Glomerular endothelial cell (primary cell): ENCODE data around the gene TAB2. TPM values are rescaled to one million over a fixed set of nuclear protein-coding genes. Genes with fewer than 3 reads are reported as not detected.

Experiments used
- DNase-seq: peaks from one replicate; pipeline ENCODE4 v3.0.0-alpha.2; 2011; ENCODE audit warnings: low read depth, low spot score; ENCODE audit errors: extremely low read depth
- total RNA-seq: library from RNA; depleted of rRNA; stranded (reverse); fragments of >200 nt; gene quantifications from 2 replicates; pipeline ENCODE4 v1.2.3, GENCODE V29; 2015

TAB2 gene
- total RNA-seq, 1 donor from 2014 or later: 49.8 TPM

DNA sequence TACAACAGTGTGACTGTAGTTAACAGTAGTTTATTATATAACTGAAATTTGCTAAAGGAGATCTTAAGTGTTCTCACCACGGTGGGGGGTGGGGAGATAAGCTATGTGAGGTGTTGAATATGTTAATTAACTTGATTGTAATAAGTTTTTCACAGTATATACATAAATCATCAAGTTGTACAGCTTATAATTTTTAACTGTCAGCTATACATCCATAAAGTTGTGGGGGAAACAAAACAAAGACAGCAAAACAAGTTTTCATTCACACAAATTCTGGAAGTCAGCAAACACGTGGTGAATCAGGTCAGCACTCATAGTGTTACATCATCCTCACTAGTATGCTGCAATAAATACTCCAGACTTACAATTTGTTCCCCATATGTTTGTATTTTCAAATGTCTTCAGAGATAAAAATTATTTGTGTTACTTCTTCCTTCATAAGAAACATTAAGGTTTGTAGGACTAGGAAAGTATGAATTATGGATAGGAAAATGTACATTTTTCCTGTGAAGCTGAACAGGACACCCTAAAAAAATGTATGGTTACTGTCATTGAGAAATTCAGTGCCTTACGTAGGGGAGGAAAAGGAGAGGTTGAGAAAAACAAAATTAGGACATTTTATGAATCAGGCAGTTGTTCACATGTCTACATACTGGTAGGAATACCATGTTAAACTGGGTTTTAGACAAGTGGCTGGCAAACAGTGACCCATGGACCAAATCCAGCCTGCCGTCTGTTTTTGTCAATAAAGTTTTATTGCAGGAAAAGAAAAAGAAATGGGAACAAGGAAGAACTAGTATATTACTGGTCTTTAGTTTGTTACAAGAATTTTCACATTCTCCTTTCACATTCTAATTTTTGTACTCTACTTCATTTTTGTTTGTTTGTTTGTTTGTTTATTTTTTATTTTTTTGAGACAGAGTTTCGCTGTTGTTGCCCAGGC lies 88.6 kb downstream of the TAB2 start:
- no peak for DNase-seq

DNA sequence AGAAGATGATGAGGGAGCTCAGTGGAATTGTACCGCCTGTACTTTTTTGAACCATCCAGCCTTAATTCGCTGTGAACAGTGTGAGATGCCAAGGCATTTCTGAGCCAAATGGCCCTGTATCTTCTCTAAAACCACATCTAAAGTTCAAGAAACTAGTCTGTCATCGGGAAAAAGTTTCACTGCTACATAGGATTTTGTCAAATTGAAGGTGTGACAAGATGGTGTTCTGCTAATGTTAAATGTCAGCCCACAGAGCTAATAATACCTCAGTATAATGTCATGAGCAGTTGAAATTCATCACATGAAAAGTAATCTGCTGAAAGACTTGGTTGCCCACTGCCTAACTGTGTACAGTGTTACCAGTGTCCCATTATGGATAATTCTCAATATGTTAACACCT lies 92.1 kb downstream of the TAB2 start:
- DNase-seq: no peak

DNA sequence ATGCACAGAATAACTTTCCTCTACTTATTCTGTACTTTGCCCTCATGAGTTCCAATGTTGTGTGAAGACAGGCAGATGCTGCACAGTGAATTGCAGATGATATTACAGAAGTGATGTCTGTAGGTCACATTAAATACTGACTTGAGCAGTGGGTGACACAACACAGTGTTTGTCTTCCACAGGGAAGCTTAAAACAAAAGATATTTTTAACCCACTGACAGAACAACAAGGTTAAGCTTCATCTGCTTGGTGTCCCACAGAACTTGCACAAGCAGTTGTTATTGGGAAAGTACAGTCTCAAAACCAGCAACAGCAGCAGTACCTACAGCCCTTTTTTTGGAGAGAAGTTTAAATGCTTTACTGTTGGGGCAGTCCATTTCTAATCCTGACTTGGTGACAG lies 93.0 kb downstream of the TAB2 start:
- no peak for DNase-seq

DNA sequence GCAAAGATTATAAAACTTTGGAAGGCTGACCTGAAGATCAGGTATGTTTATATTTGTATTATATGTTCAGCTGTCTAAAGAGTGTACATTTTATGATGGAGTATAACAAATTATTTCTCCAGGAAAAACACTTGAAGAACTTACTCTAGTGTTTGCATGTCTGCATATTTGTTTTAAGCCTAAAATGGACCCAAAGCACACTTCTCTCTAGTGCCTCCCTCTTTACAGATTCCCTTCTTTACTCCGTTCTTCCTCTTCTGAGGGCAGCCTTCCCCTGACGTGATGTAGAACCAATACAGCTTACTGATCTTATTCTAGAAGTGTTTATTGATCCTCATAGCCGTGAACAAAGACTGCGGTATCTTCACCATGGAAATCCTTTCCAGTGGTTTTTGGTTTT lies 96.5 kb downstream of the TAB2 start:
- DNase-seq: no peak

DNA sequence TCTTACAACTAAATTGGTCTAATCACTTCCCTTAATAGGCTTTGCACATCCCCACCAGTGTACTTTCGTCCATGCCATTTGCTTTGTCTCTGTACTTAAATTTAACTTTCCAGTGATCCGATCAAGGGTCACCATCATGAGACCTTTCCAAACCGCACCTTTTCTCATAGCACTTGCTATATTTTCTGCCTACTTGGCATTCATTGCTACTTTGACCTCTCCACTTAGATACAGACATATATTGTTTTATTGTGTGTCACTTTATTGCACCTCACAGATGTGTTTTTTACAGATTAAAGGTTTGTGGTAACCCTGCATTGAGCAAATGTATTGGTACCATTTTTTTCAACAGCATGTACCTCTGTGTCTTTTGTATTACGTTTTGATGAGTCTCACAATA lies 97.3 kb downstream of the TAB2 start:
- DNase-seq: no peak

DNA sequence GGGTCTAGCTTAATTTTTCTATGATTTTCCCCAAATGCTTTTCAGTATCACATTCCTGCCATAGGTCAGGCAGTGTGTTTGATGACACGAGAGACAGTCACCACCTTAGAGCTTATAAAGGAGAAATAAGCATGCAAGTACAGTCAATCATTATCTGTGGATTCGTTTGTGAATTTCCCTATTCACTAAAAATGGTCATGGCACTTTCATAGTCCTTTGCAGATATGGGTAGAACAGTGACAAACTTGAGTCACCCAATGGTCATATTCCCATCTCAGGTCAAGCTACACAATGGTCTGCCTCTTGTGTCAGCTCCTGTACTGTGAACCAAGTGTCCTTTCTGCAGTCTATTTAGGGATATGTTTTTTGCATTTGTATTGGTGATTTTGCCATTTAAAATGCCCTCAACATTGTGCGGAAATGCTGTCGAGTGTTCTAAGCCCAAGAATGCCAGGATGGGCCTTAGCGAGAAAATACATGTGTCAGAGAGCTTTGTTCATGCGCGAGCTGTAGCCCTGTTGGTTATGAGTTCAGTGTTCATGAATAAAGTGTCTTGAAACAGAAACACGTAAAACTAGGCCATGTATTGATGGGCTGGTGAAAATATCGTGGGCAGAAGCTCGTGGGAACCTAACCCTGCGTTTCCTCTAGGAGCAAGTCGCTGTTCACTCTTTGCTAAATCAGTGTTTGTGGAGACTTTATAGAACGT lies 102.3 kb downstream of the TAB2 start:
- DNase-seq: no peak

DNA sequence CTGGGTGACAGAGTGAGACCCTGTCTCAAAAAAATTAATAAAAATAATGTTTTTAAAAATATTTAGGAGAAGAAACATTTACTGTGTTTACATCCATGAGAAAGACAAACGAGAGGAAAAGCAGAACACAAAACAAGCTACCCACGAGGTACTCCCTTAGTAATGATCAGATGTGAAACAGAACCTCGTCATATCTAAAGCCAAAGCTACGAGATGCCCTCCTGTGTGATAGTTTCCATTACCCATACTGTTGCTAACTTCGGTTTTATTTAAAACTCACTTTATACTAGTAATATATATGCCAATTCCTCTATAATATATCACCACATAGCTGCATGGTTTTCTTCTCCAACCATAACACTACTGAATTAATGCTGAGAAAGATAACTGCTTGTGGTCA lies 103.6 kb downstream of the TAB2 start:
- DNase-seq: no peak

DNA sequence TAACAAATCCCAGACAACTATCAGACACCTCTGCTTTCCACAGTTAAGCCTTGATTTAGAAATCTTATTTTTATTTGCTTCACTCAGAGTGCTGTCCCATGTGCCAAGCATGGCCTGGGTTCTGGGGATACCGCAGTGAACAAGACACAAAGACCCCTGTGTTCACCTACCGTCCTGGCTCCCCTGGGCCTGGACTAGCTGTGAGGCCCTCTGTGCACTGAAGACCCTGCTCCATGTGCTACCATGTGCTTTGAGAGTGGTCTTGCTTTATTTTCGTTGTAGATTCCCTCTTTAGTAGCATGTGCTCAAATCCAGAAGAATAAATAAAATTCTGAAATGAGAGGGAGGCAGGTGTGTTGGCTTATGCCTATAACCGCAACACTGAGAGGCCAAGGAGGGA lies 105.1 kb downstream of the TAB2 start:
- no peak for DNase-seq

DNA sequence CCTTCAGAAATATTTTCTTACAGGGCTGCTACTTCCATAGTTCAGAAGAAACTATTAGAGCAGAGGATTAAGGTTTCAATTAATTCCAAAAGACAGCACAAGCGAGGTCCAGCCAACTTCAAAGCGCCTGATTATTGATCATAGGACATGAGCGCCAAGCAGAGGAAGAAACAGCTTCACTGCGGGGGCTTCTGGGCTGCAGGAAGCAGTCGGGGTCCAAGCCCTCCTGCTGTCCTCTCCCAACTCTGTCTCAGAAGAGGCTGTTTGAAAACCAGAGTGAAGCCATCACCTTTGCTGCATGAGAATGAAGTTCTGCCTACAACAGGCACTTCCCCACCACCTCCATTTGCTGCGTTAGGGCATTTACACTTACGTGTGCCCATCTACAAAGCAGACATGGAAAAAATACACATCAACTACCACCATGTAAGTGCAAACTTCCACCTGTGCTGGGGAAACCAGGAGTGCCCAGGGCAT lies 106.5 kb downstream of the TAB2 start:
- DNase-seq: no peak

DNA sequence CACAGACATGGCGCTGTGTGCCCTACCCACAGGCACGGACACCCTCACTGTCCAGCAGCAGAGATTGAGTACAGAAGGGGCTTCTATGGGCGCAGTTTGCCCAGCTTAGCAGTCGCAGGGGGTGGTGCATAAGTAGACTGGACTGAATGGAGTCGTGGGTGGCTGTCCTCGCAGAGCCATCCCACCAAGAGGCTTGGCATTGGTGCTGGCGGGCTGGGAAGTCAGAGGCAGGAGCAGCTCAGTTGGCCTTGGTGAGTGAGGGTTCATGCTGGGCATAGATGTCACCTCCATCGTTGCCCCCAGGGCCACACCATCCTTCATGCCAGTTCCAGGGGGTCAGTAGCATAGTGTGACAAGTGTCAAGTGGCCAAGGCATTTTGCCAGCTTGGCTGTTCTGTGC lies 107.7 kb downstream of the TAB2 start:
- DNase-seq: no peak

DNA sequence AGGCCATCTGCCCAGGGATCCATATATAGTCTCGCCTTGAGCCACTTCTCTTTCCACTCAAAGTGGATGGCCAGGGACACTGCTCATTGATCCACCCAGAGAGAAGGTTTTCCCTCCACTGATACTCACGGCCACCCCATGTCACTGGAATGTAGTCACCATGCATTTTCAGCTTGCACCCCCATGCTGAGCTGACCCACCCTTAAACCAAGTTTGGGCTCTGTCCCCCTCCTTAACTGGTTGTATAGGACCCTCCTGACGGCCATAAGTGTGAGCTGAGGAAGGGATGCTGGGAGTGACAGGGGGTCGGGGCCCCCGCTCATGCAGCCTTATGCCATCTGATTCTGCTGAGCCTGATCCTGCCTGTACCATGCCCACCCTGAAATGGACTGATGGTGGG lies 108.2 kb downstream of the TAB2 start:
- no peak for DNase-seq

DNA sequence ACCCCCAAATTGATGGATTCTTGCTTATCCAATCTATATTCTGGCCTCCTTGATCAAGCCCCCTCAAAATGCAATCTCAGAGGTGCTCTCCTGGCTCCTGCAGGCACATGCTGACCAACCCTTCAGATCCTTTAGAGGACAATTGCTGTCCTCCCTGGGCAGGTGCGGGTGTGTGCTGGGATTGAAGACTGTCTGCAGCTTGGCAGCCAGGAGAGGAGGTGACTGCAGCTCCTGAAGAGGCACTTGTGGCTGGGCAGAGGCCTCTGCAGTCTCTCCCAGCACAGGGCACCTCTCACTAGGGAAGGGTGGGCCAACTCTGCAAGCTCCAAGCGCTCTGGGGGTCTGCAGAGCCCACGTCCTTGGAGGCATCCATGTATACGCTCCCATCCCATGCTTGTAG lies 111.1 kb downstream of the TAB2 start:
- DNase-seq: no peak

DNA sequence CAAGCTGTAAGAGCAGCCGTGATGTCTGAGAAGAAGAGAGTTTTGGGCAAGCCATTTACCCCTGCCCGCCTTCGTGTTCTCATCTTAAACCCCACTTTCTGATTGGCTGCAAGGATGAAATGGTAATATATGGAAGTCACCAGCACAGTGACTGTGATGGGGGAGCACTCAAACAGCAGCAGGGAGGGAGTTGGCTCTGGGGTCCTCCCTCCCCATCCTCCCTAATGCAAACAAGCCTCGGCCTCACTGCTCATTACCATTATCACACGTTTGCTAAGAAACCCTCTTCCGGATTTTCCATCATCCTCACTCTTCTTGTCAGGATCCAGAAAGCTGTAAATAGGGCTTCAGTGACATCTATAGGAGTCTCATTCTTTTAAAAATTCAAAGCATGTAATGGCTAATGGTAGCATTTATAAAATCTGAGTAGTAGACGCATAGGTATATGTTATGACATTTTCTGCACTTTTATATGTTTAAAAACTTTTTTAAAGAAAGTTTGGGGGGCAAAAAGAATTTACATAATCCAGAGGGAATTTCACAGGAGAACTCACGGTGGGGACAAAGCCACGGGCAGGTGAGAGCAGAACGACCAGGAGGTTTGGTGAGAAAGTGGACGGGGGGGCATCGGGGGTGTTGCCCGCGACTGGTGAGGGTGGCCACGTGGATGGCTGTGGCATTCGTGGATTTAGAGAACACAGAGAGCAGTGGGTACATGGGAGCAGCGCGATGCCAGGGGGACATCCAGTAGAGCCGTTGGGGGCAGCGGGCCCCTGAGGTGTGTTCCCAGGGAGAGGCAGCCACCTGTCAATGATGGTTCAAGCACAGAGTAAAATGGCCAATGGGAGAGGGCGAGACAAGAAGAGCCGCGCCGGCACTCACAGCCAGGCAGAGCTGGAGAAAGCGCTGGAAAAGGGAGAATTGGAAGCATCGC lies 112.2 kb downstream of the TAB2 start:
- no peak for DNase-seq

DNA sequence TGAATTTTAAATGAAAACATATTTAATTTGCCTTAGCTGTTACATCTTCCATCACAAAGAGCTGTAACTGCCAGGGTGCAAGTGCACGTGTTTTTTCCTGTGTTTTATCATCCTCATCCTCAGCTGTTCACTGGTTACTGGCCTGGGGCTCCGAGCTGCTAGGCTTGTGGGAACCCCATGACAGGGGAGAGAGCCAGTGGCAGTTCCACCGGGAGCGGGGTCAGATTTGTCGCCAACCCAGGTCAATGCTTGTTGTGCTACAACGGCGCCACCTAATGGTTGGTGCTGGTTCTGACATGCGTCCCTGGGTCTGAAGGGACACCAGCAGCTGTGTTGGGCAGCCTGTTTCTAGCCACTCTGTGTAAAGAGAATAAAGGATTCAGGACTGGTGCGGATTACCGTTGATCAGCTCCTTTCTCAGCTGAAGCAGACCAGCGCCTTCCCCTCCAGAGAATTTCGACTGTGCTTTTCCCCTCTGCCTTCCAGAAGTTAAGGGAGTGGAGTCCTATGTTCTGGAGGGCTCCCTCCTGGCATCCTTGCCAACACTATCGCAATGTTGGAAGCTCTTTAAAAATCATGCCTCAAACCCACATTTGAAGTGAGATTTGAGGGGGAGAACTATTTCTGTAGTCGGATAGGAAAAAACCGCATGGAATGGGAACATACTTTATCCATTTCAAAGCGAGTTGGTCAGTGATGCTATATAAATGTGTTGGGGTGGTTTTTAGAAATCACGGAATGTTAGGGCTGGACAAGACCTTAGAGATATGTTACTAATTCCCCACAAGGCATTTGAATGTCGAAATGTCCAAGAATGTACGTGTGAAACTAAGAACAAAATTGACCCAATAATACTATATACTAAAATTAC lies 114.6 kb downstream of the TAB2 start:
- peak; percentile 39 for DNase-seq

DNA sequence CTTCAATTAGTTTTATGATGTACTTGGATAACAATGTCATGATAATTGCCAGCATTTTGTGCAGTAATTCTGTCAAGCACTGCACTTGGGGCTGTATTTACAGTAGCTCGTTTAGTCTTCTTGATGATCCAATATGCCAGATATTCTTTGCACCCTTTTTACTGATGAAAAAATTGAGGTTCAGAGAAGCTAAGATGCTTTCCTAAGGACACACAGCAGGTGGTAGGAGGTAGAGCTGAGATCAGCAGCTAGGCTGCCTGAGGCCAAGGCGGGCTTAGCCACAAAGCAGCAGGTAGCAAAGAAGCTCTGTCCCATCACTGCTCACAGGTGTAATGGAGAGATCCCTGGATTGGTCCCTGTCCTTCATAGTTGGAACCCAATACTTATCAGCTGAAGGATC lies 115.9 kb downstream of the TAB2 start:
- no peak for DNase-seq

DNA sequence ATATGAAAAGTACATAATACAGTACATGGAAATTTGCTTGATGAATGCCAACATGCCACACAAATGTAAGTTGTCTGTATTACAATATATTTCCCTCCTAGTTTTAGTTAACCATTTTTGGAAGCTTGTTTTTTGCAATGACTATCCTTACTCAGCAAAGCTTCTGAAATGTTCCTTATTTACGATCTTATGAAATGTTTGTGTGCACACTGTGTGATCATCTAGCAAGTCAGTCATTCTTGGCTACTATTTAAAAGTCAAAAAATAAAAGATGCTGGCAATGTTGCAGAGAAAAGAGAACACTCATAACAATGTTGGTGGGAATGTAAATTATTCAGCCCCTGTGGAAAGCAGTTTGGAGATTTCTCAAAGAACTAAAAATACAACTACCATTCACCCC lies 116.4 kb downstream of the TAB2 start:
- DNase-seq: no peak

DNA sequence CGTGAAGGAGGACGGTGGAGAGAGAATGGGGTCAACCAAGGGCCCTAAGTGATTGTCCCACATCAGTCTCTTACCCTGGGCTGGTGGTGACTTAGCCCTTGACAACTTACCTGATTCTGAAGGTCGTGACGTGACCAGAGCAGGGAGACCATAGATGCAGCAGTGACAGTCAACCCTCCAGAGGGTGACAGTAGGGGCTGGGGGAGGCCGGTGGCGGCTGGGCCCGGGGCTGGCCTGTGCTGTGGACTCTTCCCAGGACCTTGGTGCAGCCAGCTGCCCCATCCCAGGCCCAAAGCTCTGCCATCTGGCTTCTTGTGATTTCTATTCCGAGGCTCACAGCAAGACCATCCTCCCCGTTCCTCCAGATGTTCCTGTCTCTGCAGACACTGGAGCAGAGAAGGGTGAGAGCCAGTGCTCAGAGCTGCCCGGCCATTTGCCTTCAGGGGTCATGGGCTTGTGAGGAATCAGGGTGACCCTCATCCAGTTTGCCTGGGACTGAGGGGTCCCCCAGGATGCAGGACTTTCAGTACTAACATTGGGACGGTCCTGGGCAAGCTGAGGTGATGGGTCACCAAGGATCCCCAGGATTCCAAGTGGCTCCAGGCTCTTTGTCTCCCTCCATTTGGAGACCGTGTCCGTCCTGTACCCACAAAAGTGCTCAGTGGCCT lies 118.5 kb downstream of the TAB2 start:
- no peak for DNase-seq

DNA sequence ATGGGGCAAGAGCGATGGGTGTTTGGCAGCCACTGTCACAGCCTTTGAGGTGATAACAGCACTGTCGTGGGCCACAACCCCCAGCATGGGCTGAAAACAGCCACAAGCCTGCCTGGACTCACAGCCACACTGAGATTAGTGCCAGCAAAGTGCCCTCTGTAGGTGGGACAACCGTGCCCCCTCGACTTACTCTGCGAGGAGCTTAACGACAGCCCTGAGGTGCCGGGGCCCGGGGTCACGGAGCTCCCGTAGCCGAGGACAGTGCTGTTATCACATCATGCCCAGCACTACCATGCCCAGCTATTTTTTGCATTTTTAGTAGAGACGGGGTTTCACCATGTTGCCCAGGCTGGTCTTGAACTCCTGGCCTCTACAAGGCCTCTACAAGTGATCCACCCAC lies 119.1 kb downstream of the TAB2 start:
- no peak for DNase-seq

DNA sequence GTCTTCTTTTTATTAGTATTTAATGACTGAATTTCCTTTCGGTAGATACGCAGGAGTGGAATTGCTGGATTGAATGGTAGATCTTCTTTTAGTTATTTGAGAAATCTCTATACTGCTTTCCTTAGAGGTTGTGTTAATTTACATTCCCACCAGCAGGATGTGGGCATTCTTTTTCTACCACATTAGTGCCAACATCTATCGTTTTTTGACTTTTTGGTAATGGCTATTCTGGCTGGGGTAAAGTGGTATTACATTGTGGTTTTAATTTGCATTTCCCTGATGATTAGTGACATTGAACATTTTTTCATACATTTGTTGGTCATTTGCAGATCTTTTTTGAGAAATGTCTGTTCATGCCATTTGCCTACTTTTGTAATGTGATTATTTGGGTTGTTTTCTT lies 119.7 kb downstream of the TAB2 start:
- no peak for DNase-seq
